Ishikawa (cell line): ENCODE measurements around the gene CCL27.

Experiments
- CEBPB ChIP-seq: IDR thresholded peaks from 2 replicates; pipeline ENCODE4 v1.6.1; 2012
- CREB1 ChIP-seq: IDR thresholded peaks from 2 replicates; pipeline ENCODE4 v1.6.1; 2012; ENCODE audit warnings: low read depth
- EGR1 ChIP-seq: IDR thresholded peaks from 2 replicates; pipeline ENCODE4 v1.6.1; 2012
- EP300 ChIP-seq: IDR thresholded peaks from 2 replicates; pipeline ENCODE4 v1.6.1; 2012; ENCODE audit warnings: borderline replicate concordance
- FOXM1 ChIP-seq: IDR thresholded peaks from 2 replicates; pipeline ENCODE4 v1.6.1; 2012; ENCODE audit warnings: low read depth, borderline replicate concordance
- MAX ChIP-seq: IDR thresholded peaks from 2 replicates; pipeline ENCODE4 v1.6.1; 2012
- NFIC ChIP-seq: IDR thresholded peaks from 2 replicates; pipeline ENCODE4 v1.6.1; 2012
- RAD21 ChIP-seq: IDR thresholded peaks from 2 replicates; pipeline ENCODE4 v1.6.1; 2012; ENCODE audit warnings: low read depth
- TAF1 ChIP-seq: IDR thresholded peaks from 2 replicates; pipeline ENCODE4 v1.6.1; 2012; ENCODE audit warnings: low read depth, mild to moderate bottlenecking
- TCF12 ChIP-seq: IDR thresholded peaks from 2 replicates; pipeline ENCODE4 v1.6.1; 2012; ENCODE audit warnings: low read depth
- TEAD4 ChIP-seq: IDR thresholded peaks from 2 replicates; pipeline ENCODE4 v1.6.1; 2012
- USF1 ChIP-seq: IDR thresholded peaks from 2 replicates; pipeline ENCODE4 v1.6.1; 2012
- YY1 ChIP-seq: IDR thresholded peaks from 2 replicates; pipeline ENCODE4 v1.6.1; 2012; ENCODE audit warnings: low read depth
- ZBTB7A ChIP-seq: IDR thresholded peaks from 2 replicates; pipeline ENCODE4 v1.6.1; 2012; ENCODE audit warnings: low read depth
- TF ChIP-seq, protein P1 (sequence below): IDR thresholded peaks from 2 replicates; pipeline ENCODE4 v1.6.1; 2012; ENCODE audit warnings: low read depth, mild to moderate bottlenecking

Gene CCL27

DNA sequence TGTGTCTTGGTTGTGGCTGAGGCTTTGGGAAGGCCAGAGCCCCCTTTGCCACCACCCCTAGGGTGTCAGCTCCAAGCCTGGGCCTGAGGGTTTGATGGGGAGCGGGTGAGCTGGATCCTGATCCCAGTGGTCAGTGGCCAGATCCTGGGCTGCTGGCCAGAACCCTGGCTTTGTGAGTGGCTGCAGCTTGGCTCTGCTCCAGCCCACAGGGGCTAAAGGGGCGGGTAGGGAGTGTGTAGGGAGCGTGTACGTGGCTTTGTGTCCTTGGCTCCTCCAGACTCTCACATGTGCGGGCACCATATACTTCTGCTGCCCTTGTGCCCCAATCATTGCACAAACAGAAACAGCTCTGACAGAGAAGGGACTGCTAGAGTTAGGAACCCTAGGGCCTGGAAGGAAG, 11.6 kb downstream of the CCL27 start:
- TF ChIP-seq CREB1 (no peak), NFIC (peak; percentile 61)

DNA sequence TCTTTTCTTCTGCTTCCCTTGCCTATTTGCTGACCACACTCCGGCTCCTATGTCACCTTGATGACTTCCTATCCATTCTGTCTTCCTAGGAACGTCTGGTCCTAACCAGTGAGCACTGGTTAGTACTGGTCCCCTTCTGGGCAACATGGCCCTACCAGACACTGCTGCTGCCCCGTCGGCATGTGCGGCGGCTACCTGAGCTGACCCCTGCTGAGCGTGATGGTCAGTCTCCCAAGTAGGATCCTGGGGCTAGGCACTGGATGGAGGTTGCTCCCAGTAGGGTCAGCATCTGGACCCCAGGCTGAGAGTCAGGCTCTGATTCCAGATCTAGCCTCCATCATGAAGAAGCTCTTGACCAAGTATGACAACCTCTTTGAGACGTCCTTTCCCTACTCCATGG, 13.8 kb downstream of the CCL27 start:
- TF ChIP-seq TAF1 (no peak), TEAD4 (no peak), CREB1 (no peak), EP300 (no peak), NFIC (no peak), CEBPB (no peak)
- TF ChIP-seq, protein P1, sequence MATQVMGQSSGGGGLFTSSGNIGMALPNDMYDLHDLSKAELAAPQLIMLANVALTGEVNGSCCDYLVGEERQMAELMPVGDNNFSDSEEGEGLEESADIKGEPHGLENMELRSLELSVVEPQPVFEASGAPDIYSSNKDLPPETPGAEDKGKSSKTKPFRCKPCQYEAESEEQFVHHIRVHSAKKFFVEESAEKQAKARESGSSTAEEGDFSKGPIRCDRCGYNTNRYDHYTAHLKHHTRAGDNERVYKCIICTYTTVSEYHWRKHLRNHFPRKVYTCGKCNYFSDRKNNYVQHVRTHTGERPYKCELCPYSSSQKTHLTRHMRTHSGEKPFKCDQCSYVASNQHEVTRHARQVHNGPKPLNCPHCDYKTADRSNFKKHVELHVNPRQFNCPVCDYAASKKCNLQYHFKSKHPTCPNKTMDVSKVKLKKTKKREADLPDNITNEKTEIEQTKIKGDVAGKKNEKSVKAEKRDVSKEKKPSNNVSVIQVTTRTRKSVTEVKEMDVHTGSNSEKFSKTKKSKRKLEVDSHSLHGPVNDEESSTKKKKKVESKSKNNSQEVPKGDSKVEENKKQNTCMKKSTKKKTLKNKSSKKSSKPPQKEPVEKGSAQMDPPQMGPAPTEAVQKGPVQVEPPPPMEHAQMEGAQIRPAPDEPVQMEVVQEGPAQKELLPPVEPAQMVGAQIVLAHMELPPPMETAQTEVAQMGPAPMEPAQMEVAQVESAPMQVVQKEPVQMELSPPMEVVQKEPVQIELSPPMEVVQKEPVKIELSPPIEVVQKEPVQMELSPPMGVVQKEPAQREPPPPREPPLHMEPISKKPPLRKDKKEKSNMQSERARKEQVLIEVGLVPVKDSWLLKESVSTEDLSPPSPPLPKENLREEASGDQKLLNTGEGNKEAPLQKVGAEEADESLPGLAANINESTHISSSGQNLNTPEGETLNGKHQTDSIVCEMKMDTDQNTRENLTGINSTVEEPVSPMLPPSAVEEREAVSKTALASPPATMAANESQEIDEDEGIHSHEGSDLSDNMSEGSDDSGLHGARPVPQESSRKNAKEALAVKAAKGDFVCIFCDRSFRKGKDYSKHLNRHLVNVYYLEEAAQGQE = no peak

GRCh38 chr9:34647651-34648050, 14.8 kb downstream of the CCL27 start:
- no peak for TF ChIP-seq TAF1
- no peak for TF ChIP-seq CEBPB
- TF ChIP-seq MAX = no peak
- no peak for TF ChIP-seq CREB1
- TF ChIP-seq TEAD4 = no peak
- TF ChIP-seq FOXM1 = no peak
- no peak for TF ChIP-seq YY1
- no peak for TF ChIP-seq EGR1
- TF ChIP-seq EP300 = no peak
- TF ChIP-seq ZBTB7A = no peak
- TF ChIP-seq TCF12 = no peak
- no peak for TF ChIP-seq USF1
- no peak for TF ChIP-seq RAD21
- TF ChIP-seq NFIC = no peak
- TF ChIP-seq, protein P1 = no peak

DNA sequence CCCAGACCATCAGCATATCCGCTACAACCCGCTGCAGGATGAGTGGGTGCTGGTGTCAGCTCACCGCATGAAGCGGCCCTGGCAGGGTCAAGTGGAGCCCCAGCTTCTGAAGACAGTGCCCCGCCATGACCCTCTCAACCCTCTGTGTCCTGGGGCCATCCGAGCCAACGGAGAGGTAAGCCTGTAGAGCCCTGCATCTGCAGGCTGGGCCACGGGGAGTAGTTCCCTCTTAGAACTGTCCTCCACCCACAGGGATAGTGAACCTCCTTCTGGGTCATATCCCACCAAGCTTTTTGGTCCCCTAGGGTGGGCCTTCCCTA, 15.4 kb downstream of the CCL27 start:
- no peak for TF ChIP-seq ZBTB7A
- TF ChIP-seq MAX = no peak
- TF ChIP-seq CREB1 = no peak
- TF ChIP-seq, protein P1 = no peak
- no peak for TF ChIP-seq TEAD4
- no peak for TF ChIP-seq YY1
- TF ChIP-seq TCF12 = no peak
- TF ChIP-seq FOXM1 = no peak
- TF ChIP-seq TAF1 = no peak
- TF ChIP-seq EGR1 = no peak
- TF ChIP-seq USF1 = no peak

DNA sequence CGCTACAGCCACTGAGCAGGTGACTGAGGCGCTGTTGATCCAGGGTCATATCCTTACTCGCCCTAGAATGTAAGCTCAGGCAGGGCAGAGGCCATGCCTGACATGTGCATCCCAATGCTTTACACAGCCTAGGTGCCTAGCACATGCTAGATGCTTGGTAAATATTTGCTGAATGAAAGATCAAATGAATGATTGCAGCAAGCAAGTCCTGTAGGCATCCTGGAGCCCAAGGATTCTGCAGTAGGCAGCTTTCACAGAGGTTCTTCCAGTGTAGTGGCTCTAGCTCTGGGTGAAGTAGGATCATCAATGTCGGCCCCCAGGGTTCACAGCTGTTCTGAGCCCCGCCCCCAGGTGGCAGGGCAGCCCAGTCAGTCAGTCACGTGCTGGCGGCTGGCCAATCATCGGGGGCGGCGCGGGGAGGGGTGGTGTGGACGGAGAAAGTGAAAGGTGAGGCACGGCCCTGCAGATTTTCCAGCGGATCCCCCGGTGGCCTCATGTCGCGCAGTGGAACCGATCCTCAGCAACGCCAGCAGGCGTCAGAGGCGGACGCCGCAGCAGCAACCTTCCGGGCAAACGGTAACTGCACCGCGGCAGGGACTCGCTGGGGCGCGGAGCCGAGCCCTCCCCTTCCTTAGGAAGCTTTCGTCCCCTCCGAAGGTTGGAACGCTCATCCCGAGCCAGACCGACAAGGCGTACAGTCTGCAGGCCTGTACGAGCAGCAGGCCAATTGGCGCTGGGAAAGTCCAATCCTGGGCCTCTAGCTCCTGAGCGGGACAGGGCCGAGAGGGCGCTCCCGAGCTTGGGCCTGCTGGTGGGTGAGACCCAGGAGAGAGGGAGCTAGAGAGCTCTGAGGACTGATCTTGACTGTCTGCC, 16.0 kb downstream of the CCL27 start, which contains the start of gene GALT:
TSS of gene GALT (plus strand) at position 465 of the 873 bp plus-strand sequence. CDS start at position 495, 30 bp downstream.
- TF ChIP-seq EP300 (no peak), RAD21 (no peak), EGR1 (no peak), CEBPB (no peak), CREB1 (no peak), ZBTB7A (peak; percentile 72; the same call in 1 of the 2 replicates), TCF12 (peak; percentile 61; the same call in 1 of the 2 replicates), TEAD4 (peak; percentile 35; the same call in 1 of the 2 replicates), YY1 (0 out of 2 replicates have a peak, but pooled peaks have one; percentile 19), USF1 (peak; percentile 99), FOXM1 (no peak), NFIC (peak; percentile 54), TAF1 (peak; percentile 69), MAX (peak; percentile 78)
- TF ChIP-seq, protein P1 = no peak
